Stomach (tissue), 9 donors: ENCODE results near the gene HOXB7. TPM values are rescaled to one million over a fixed set of nuclear protein-coding genes. Genes with fewer than 3 reads are reported as not detected.
A peak's percentile ranks its signal among the peaks of the same experiment; 100 is the strongest.

Experiments used
- DNase-seq, 2 donors: peaks; one replicate each; pipeline versions ENCODE4 v3.0.0 to v3.0.0-alpha.2; 2013 to 2019
- H3K27ac ChIP-seq, 5 donors: fragments of 200-600 bp in 4 of 5; sonication (generic) in 4 of 5; one replicate each; pipeline ENCODE4 v1.5.1; 2013 to 2019; ENCODE audit warnings: mild to moderate bottlenecking in 1 of 5, moderate library complexity in 1 of 5
- H3K27me3 ChIP-seq, 3 donors: fragments of 200-600 bp; sonication (generic); one replicate each; pipeline ENCODE4 v1.5.1; 2017 to 2019; ENCODE audit warnings: mixed run types in 1 of 3
- H3K36me3 ChIP-seq, 4 donors: fragments of 200-600 bp; sonication (generic); 1 replicate in 3 of 4; 2 replicates in 1 of 4; pipeline ENCODE4 v1.5.1; 2016 to 2019
- H3K4me1 ChIP-seq, 4 donors: fragments of 200-600 bp; sonication (generic); one replicate each; pipeline ENCODE4 v1.5.1; 2016 to 2019
- H3K4me3 ChIP-seq, 4 donors: fragments of 200-600 bp; sonication (generic) in 3 of 4; one replicate each; pipeline ENCODE4 v1.5.1; 2016 to 2019; ENCODE audit warnings: mild to moderate bottlenecking in 1 of 4
- H3K9me3 ChIP-seq, 4 donors: fragments of 200-600 bp; sonication (generic); one replicate each; pipeline ENCODE4 v1.5.1; 2016 to 2019
- CTCF ChIP-seq, 7 experiments: fragments of 450-650 bp in 4 of 7; fragments of 200-600 bp in 3 of 7; sonication (generic) in 3 of 7; IDR thresholded peaks; one replicate each; pipeline ENCODE4 v1.5.1; 2016 to 2019; ENCODE audit warnings: antibody characterized with exemption in 7 of 7, control low read depth in 2 of 7, mild to moderate bottlenecking in 1 of 7
- EP300 ChIP-seq: sonication (generic); formaldehyde crosslinking; IDR thresholded peaks from one replicate; pipeline ENCODE4 v1.6.1; 2017; ENCODE audit warnings: antibody characterized with exemption
- POLR2A ChIP-seq, 4 donors: fragments of 450-650 bp; IDR thresholded peaks; one replicate each; pipeline ENCODE4 v1.6.1; 2016; ENCODE audit warnings: antibody characterized with exemption in 4 of 4, control low read depth in 2 of 4, mild to moderate bottlenecking in 1 of 4, moderate library complexity in 1 of 4
- POLR2AphosphoS5 ChIP-seq, 3 donors: sonication (generic); formaldehyde crosslinking; IDR thresholded peaks; one replicate each; pipeline ENCODE4 v1.6.1; 2016; ENCODE audit warnings: antibody characterized with exemption in 3 of 3
- WGBS, 5 donors: extraction: QIAGEN DNeasy Blood & Tissue Kit in 3 of 5; methylation state at CpG; one replicate each; pipeline versions ENCODE4 v1.1.5 to v1.1.7; 2013 to 2018; 5-methylcytosine and 5-hydroxymethylcytosine counted together
- intact Hi-C: fragments of 100-400 bp; cut with DNase I; formaldehyde crosslinking; loops from one replicate; pipeline ENCODE4 v1.15.1; 2023; ENCODE audit warnings: low total_unique reads
- polyA plus RNA-seq, 3 donors: library from polyadenylated mRNA; stranded (reverse); fragments of 200-250 nt; gene quantifications; one replicate each; pipeline ENCODE4 v1.2.3, GENCODE V29; 2013
- total RNA-seq, 5 donors: library from RNA; depleted of rRNA; stranded (reverse); fragments of >200 nt; gene quantifications; one replicate each; pipeline versions ENCODE4 v1.1.0 to v1.2.3, GENCODE V29; 2014 to 2016
- donor health status: healthy with polysubstance abuse.
- donor health status: Bipolar disorder and iron deficiency.
- donor health status: healthy.

Gene HOXB7
- total and polyA plus RNA-seq, 8 donors, result 1.0 to 16.5 (median 2.6) TPM

- Histone ChIP-seq H3K27me3 (peaks cover 0 to 90% (median 28%) of the 10 kb centered on the region in 3 donors), H3K4me1 (peaks cover 45 to 99% (median 74%) of the 10 kb centered on the region in 4 donors), H3K4me3 (no peak overlapping the region), H3K36me3 (no peaks in the 10 kb centered on the region), H3K27ac (peak overlapping the region in 3 of 5 donors; percentile 93 to 95 (median 93)), H3K9me3 (no peaks in the 10 kb centered on the region)
- 42 to 61% (median 53%) methylated on average over 15 of the region's 15 CpGs for WGBS, 5 donors
- TF ChIP-seq CTCF (IDR thresholded peaks at IDR 0.05) (peak in 2 of 7 experiments; percentile 11 to 16), EP300 (no peak), POLR2A (IDR thresholded peaks at IDR 0.05) (no peak), POLR2AphosphoS5 (IDR thresholded peaks at IDR 0.05) (no peak)
- intact Hi-C loops, result no loop called here
- no peak for DNase-seq
Measured at GRCh38 chr17:48561884-48562810, 48.7 kb downstream of the HOXB7 start.

GRCh38 chr17:48559840-48560817 is 50.7 kb downstream of the HOXB7 start:
- WGBS, 5 donors, result 52 to 68% (median 66%) methylated on average over 14 of the region's 14 CpGs
- TF ChIP-seq POLR2AphosphoS5 (IDR thresholded peaks at IDR 0.05) (no peak), CTCF (IDR thresholded peaks at IDR 0.05) (no peak), EP300 (no peak), POLR2A (IDR thresholded peaks at IDR 0.05) (no peak)
- intact Hi-C loops, result no loop called here
- no peak overlapping the region for H3K4me3 ChIP-seq
- peaks cover 48 to 99% (median 73%) of the 10 kb centered on the region in 4 donors for H3K4me1 ChIP-seq
- H3K27me3 ChIP-seq, result peaks cover 0 to 90% (median 32%) of the 10 kb centered on the region in 3 donors
- H3K9me3 ChIP-seq, result no peaks in the 10 kb centered on the region
- no peaks in the 10 kb centered on the region for H3K36me3 ChIP-seq
- H3K27ac ChIP-seq, result peak overlapping the region; percentile 42 to 95 (median 93)
- DNase-seq, result no peak

GRCh38 chr17:48559122-48559839 is 51.5 kb downstream of the HOXB7 start:
- Histone ChIP-seq H3K36me3 (no peaks in the 10 kb centered on the region), H3K9me3 (no peaks in the 10 kb centered on the region), H3K4me3 (no peak overlapping the region), H3K27me3 (peaks cover 0 to 90% (median 34%) of the 10 kb centered on the region in 3 donors), H3K27ac (peak overlapping the region; percentile 51 to 95 (median 93)), H3K4me1 (peaks cover 42 to 96% (median 68%) of the 10 kb centered on the region in 4 donors)
- DNase-seq, result no peak
- WGBS, 5 donors, result 50 to 66% (median 60%) methylated on average over 16 of the region's 16 CpGs
- TF ChIP-seq POLR2AphosphoS5 (IDR thresholded peaks at IDR 0.05) (no peak), EP300 (no peak), CTCF (IDR thresholded peaks at IDR 0.05) (no peak), POLR2A (IDR thresholded peaks at IDR 0.05) (no peak)
- intact Hi-C loops, result no loop called here
